ENCODE data around the gene HES1.

Gene HES1

GRCh38 chr3:194137008-194137505 lies 1.1 kb downstream of the HES1 start:
- TF ChIP-seq, protein P1, sequence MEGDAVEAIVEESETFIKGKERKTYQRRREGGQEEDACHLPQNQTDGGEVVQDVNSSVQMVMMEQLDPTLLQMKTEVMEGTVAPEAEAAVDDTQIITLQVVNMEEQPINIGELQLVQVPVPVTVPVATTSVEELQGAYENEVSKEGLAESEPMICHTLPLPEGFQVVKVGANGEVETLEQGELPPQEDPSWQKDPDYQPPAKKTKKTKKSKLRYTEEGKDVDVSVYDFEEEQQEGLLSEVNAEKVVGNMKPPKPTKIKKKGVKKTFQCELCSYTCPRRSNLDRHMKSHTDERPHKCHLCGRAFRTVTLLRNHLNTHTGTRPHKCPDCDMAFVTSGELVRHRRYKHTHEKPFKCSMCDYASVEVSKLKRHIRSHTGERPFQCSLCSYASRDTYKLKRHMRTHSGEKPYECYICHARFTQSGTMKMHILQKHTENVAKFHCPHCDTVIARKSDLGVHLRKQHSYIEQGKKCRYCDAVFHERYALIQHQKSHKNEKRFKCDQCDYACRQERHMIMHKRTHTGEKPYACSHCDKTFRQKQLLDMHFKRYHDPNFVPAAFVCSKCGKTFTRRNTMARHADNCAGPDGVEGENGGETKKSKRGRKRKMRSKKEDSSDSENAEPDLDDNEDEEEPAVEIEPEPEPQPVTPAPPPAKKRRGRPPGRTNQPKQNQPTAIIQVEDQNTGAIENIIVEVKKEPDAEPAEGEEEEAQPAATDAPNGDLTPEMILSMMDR (IDR thresholded peaks at IDR 0.05; ENCODE audit: borderline replicate concordance, extremely low read depth, low read length, poor library complexity, severe bottlenecking): no peak
- peak; percentile 12 for TF ChIP-seq EZH2 (IDR thresholded peaks at IDR 0.05; ENCODE audit: borderline replicate concordance, low read depth, low read length, severe bottlenecking)
- H2AFZ ChIP-seq (ENCODE audit: low read depth, low read length): peak overlapping the region; percentile 29; the same call in 1 of the 2 replicates
- peak overlapping the region; percentile 82 for H3K27ac ChIP-seq (ENCODE audit: low read length)
- DNase-seq (peak; percentile 73), ATAC-seq (ENCODE audit: insufficient read depth, low read depth) (peak; percentile 1; the same call in 1 of the 3 replicates)
- H3K27me3 ChIP-seq (ENCODE audit: insufficient read depth, low read length, poor library complexity): peaks cover 48% of the 10 kb centered on the region
- H3K9ac ChIP-seq (ENCODE audit: low read depth, low read length): peak overlapping the region; percentile 68
- peak overlapping the region; percentile 67 to 82; a peak in 3 of 4 replicates for H3K4me3 ChIP-seq (ENCODE audit: low read depth in 1 of 2, low read length in 2 of 2)
- peak overlapping the region; percentile 89 for H3K4me2 ChIP-seq (ENCODE audit: insufficient read depth, low read length)
- H3K36me3 ChIP-seq (ENCODE audit: insufficient read depth, low read length): peaks cover 24% of the 10 kb centered on the region
- H3K79me2 ChIP-seq (ENCODE audit: insufficient read depth, low read length): peaks cover 29% of the 10 kb centered on the region
- H3K4me1 ChIP-seq (ENCODE audit: insufficient read depth, low read length): peaks cover 83% of the 10 kb centered on the region
- peaks cover 30% of the 10 kb centered on the region for H4K20me1 ChIP-seq (ENCODE audit: insufficient read depth, low read length)
- no peaks in the 10 kb centered on the region for H3K9me3 ChIP-seq (ENCODE audit: insufficient read depth, low read length, severe bottlenecking)

DNA sequence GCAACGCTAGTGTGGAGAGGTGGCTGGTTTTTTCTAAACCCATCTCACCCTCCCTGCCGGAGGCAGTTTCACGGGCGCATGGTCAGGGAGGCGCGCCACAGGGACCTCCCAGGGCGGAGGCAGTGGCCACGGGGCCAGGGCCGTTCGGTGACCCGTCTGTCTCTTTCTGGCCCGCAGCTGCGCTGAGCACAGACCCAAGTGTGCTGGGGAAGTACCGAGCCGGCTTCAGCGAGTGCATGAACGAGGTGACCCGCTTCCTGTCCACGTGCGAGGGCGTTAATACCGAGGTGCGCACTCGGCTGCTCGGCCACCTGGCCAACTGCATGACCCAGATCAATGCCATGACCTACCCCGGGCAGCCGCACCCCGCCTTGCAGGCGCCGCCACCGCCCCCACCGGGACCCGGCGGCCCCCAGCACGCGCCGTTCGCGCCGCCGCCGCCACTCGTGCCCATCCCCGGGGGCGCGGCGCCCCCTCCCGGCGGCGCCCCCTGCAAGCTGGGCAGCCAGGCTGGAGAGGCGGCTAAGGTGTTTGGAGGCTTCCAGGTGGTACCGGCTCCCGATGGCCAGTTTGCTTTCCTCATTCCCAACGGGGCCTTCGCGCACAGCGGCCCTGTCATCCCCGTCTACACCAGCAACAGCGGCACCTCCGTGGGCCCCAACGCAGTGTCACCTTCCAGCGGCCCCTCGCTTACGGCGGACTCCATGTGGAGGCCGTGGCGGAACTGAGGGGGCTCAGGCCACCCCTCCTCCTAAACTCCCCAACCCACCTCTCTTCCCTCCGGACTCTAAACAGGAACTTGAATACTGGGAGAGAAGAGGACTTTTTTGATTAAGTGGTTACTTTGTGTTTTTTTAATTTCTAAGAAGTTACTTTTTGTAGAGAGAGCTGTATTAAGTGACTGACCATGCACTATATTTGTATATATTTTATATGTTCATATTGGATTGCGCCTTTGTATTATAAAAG lies 1.8 kb downstream of the HES1 start:
- Histone ChIP-seq H3K27me3 (ENCODE audit: insufficient read depth, low read length, poor library complexity) (peaks cover 40% of the 10 kb centered on the region), H3K4me3 (ENCODE audit: low read depth in 1 of 2, low read length in 2 of 2) (peak overlapping the region; percentile 67 to 82; a peak in 3 of 4 replicates), H3K27ac (ENCODE audit: low read length) (peak overlapping the region; percentile 82), H3K79me2 (ENCODE audit: insufficient read depth, low read length) (peaks cover 29% of the 10 kb centered on the region), H2AFZ (ENCODE audit: low read depth, low read length) (peak overlapping the region; percentile 29; the same call in 1 of the 2 replicates), H3K9ac (ENCODE audit: low read depth, low read length) (peak overlapping the region; percentile 68), H3K9me3 (ENCODE audit: insufficient read depth, low read length, severe bottlenecking) (no peaks in the 10 kb centered on the region), H3K4me2 (ENCODE audit: insufficient read depth, low read length) (peak overlapping the region; percentile 89), H3K36me3 (ENCODE audit: insufficient read depth, low read length) (peaks cover 24% of the 10 kb centered on the region), H4K20me1 (ENCODE audit: insufficient read depth, low read length) (peaks cover 29% of the 10 kb centered on the region), H3K4me1 (ENCODE audit: insufficient read depth, low read length) (peaks cover 90% of the 10 kb centered on the region)
- no peak for TF ChIP-seq EZH2 (IDR thresholded peaks at IDR 0.05; ENCODE audit: borderline replicate concordance, low read depth, low read length, severe bottlenecking)
- TF ChIP-seq, protein P1 (IDR thresholded peaks at IDR 0.05; ENCODE audit: borderline replicate concordance, extremely low read depth, low read length, poor library complexity, severe bottlenecking): peak; percentile 64
- no peak for ATAC-seq (ENCODE audit: insufficient read depth, low read depth)
- DNase-seq: peak; percentile 61

- peaks cover 25% of the 10 kb centered on the region for H4K20me1 ChIP-seq (ENCODE audit: insufficient read depth, low read length)
- H3K27ac ChIP-seq (ENCODE audit: low read length): peak overlapping the region; percentile 49
- ATAC-seq (ENCODE audit: insufficient read depth, low read depth) (no peak), DNase-seq (no peak)
- H3K9ac ChIP-seq (ENCODE audit: low read depth, low read length): peak overlapping the region; percentile 68
- H2AFZ ChIP-seq (ENCODE audit: low read depth, low read length): no peak overlapping the region
- H3K4me2 ChIP-seq (ENCODE audit: insufficient read depth, low read length): peak overlapping the region; percentile 89
- no peaks in the 10 kb centered on the region for H3K9me3 ChIP-seq (ENCODE audit: insufficient read depth, low read length, severe bottlenecking)
- H3K4me1 ChIP-seq (ENCODE audit: insufficient read depth, low read length): peaks cover 94% of the 10 kb centered on the region
- H3K79me2 ChIP-seq (ENCODE audit: insufficient read depth, low read length): peaks cover 29% of the 10 kb centered on the region
- peak overlapping the region; percentile 67 to 82; a peak in 3 of 4 replicates for H3K4me3 ChIP-seq (ENCODE audit: low read depth in 1 of 2, low read length in 2 of 2)
- H3K36me3 ChIP-seq (ENCODE audit: insufficient read depth, low read length): peaks cover 24% of the 10 kb centered on the region
- peaks cover 31% of the 10 kb centered on the region for H3K27me3 ChIP-seq (ENCODE audit: insufficient read depth, low read length, poor library complexity)
- TF ChIP-seq, protein P1 (IDR thresholded peaks at IDR 0.05; ENCODE audit: borderline replicate concordance, extremely low read depth, low read length, poor library complexity, severe bottlenecking): no peak
- no peak for TF ChIP-seq EZH2 (IDR thresholded peaks at IDR 0.05; ENCODE audit: borderline replicate concordance, low read depth, low read length, severe bottlenecking)
Observed at GRCh38 chr3:194138732-194139070, 2.8 kb downstream of the HES1 start.
